HCT116 (cell line): ENCODE results near the gene EIF4G3.

ENCODE experiments used
- CEBPB ChIP-seq: IDR thresholded peaks from 2 replicates; pipeline ENCODE4 v1.6.1; 2012; ENCODE audit warnings: low read depth
- CTCF ChIP-seq, 3 experiments: fragments of 200-600 bp in 1 of 3; sonication (generic) in 1 of 3; IDR thresholded peaks in 2 of 3; conservative IDR thresholded peaks in 1 of 3; 2 replicates each; pipeline ENCODE4 v1.5.1; 2012 to 2017; ENCODE audit warnings: low read depth in 2 of 3, low read length in 2 of 3, antibody characterized with exemption in 1 of 3, borderline replicate concordance in 1 of 3, control low read depth in 1 of 3, mild to moderate bottlenecking in 1 of 3, mixed read lengths in 1 of 3, mixed run types in 1 of 3, moderate library complexity in 1 of 3; ENCODE audit not compliant: insufficient read depth in 1 of 3
- EZH2 ChIP-seq: fragments of 200-600 bp; sonication (generic); IDR thresholded peaks from 2 replicates; pipeline ENCODE4 v1.6.1; 2017; ENCODE audit warnings: antibody characterized with exemption, mixed run types
- EZH2phosphoT487 ChIP-seq: fragments of 200-600 bp; IDR thresholded peaks from 2 replicates; pipeline ENCODE4 v1.6.1; 2018; ENCODE audit warnings: antibody characterized with exemption, borderline replicate concordance
- MAX ChIP-seq: IDR thresholded peaks from 2 replicates; pipeline ENCODE4 v1.6.1; 2012
- POLR2A ChIP-seq: IDR thresholded peaks from 2 replicates; pipeline ENCODE4 v1.7.0; 2011; ENCODE audit warnings: borderline replicate concordance; ENCODE audit not compliant: insufficient read depth, insufficient read length; ENCODE audit errors: extremely low read depth
- POLR2AphosphoS5 ChIP-seq: IDR thresholded peaks from 2 replicates; pipeline ENCODE4 v1.6.1; 2011; ENCODE audit warnings: mild to moderate bottlenecking, low read depth, low read length, moderate library complexity
- REST ChIP-seq: IDR thresholded peaks from 2 replicates; pipeline ENCODE4 v1.6.1; 2012; ENCODE audit warnings: low read depth
- SP1 ChIP-seq: IDR thresholded peaks from 2 replicates; pipeline ENCODE4 v1.6.1; 2012; ENCODE audit warnings: low read depth
- SRF ChIP-seq: IDR thresholded peaks from 2 replicates; pipeline ENCODE4 v1.6.1; 2012; ENCODE audit warnings: low read depth
- ZFX ChIP-seq: fragments of 450-650 bp; IDR thresholded peaks from 2 replicates; pipeline ENCODE4 v1.6.1; 2017

GRCh38 chr1:21220815-21221214 lies 44.1 kb upstream of the EIF4G3 start:
- no peak for TF ChIP-seq REST
- TF ChIP-seq EZH2phosphoT487, result no peak
- no peak for TF ChIP-seq POLR2A
- no peak for TF ChIP-seq MAX
- no peak for TF ChIP-seq CTCF (IDR thresholded peaks at IDR 0.05 in 2 of 3, conservative IDR thresholded peaks at IDR 0.05 in 1 of 3; ENCODE audit: borderline replicate concordance in 1 of 3, insufficient read depth in 1 of 3, low read depth in 2 of 3, low read length in 2 of 3)
- TF ChIP-seq EZH2, result no peak
- no peak for TF ChIP-seq CEBPB
- no peak for TF ChIP-seq SRF
- no peak for TF ChIP-seq POLR2AphosphoS5
- TF ChIP-seq ZFX, result no peak
- no peak for TF ChIP-seq SP1
